Keratinocyte (primary cell): ENCODE results near the gene PNMA6E. TPM values are rescaled to one million over a fixed set of nuclear protein-coding genes. Genes with fewer than 3 reads are reported as not detected.

Source experiments
- DNase-seq: peaks from one replicate; pipeline ENCODE4 v3.0.0-alpha.2; 2011; ENCODE audit warnings: low read depth, missing footprints, low spot score
- FAIRE-seq: peaks from 2 replicates; lab custom pipeline; 2011; peaks lifted over from hg19 to GRCh38; lab: Jason Lieb, UNC
- H2AFZ ChIP-seq: 2 replicates; pipeline ENCODE4 v1.6.0; 2012; ENCODE audit warnings: low read length, control low read depth, inconsistent platforms; ENCODE audit not compliant: control insufficient read depth
- H3K27ac ChIP-seq: 2 replicates; pipeline ENCODE4 v1.5.1; 2011; ENCODE audit warnings: low read length; ENCODE audit not compliant: control insufficient read depth, insufficient read depth
- H3K27me3 ChIP-seq: 3 replicates; pipeline ENCODE4 v1.6.0; 2011; ENCODE audit warnings: low read length; ENCODE audit not compliant: control insufficient read depth, insufficient read depth; ENCODE audit errors: extremely low read depth
- H3K36me3 ChIP-seq, 2 experiments: 2 replicates in 1 of 2; 3 replicates in 1 of 2; pipeline ENCODE4 v1.5.1; 2011; ENCODE audit warnings: low read length in 2 of 2, mild to moderate bottlenecking in 1 of 2; ENCODE audit not compliant: control insufficient read depth in 2 of 2, insufficient read depth in 2 of 2; ENCODE audit errors: extremely low read depth in 1 of 2
- H3K4me1 ChIP-seq: 3 replicates; pipeline ENCODE4 v1.5.1; 2011; ENCODE audit warnings: low read length; ENCODE audit not compliant: control insufficient read depth, insufficient read depth; ENCODE audit errors: extremely low read depth
- H3K4me2 ChIP-seq: 3 replicates; pipeline ENCODE4 v1.6.0; 2011; ENCODE audit warnings: low read depth, low read length; ENCODE audit not compliant: control insufficient read depth, insufficient read depth; ENCODE audit errors: extremely low read depth
- H3K4me3 ChIP-seq, 3 experiments: fragments of 200-600 bp in 1 of 3; sonication (generic) in 1 of 3; 2 replicates in 2 of 3; 3 replicates in 1 of 3; pipeline ENCODE4 v1.5.1; 2011 to 2016; ENCODE audit warnings: low read length in 3 of 3, mild to moderate bottlenecking in 3 of 3, control low read depth in 2 of 3, inconsistent platforms in 1 of 3, low read depth in 1 of 3, mixed read lengths in 1 of 3, mixed run types in 1 of 3, moderate library complexity in 1 of 3; ENCODE audit not compliant: control insufficient read depth in 2 of 3, insufficient read depth in 2 of 3; ENCODE audit errors: extremely low read depth in 1 of 3
- H3K79me2 ChIP-seq: 2 replicates; pipeline ENCODE4 v1.6.0; 2012; ENCODE audit warnings: low read length; ENCODE audit not compliant: control insufficient read depth, insufficient read depth
- H3K9ac ChIP-seq: 3 replicates; pipeline ENCODE4 v1.6.0; 2011; ENCODE audit warnings: low read length; ENCODE audit not compliant: control insufficient read depth, insufficient read depth; ENCODE audit errors: extremely low read depth
- H3K9me1 ChIP-seq: 3 replicates; pipeline ENCODE4 v1.6.0; 2011; ENCODE audit warnings: low read length; ENCODE audit not compliant: control insufficient read depth, insufficient read depth; ENCODE audit errors: extremely low read depth
- H3K9me3 ChIP-seq: 2 replicates; pipeline ENCODE4 v1.5.1; 2012; ENCODE audit warnings: low read depth, low read length; ENCODE audit not compliant: control insufficient read depth
- H4K20me1 ChIP-seq: 3 replicates; pipeline ENCODE4 v1.6.0; 2011; ENCODE audit warnings: low read length; ENCODE audit not compliant: control insufficient read depth, insufficient read depth; ENCODE audit errors: extremely low read depth
- EZH2 ChIP-seq: IDR thresholded peaks from one replicate; pipeline ENCODE4 v1.6.1; 2012; ENCODE audit warnings: inconsistent platforms, mild to moderate bottlenecking, low read length, moderate library complexity
- dilution Hi-C: fragments of 300-500 bp; cut with MboI; formaldehyde crosslinking; loops from one replicate; pipeline ENCODE4 v1.7.0; 2020; ENCODE audit warnings: low sequenced_read_pairs; ENCODE audit not compliant: extremely low pct_ligation_motif_present
- polyA plus RNA-seq, 5 experiments: library from polyadenylated mRNA; depleted of rRNA in 3 of 5; stranded (reverse) in 3 of 5; stranded (forward) in 1 of 5; unstranded in 1 of 5; fragments of >200 nt; gene quantifications; 1 replicate in 1 of 5; 2 replicates in 3 of 5; 3 replicates in 1 of 5; pipeline versions ENCODE4 v1.2.1 to v1.2.3, GENCODE V29; 2011 to 2012; ENCODE audit warnings: missing spikeins in 2 of 5, low read depth in 1 of 5, low replicate concordance in 1 of 5
- TF ChIP-seq, protein P1 (sequence below), 3 experiments: IDR thresholded peaks in 1 of 3; conservative IDR thresholded peaks in 1 of 3; optimal IDR thresholded peaks in 1 of 3; 2 replicates in 2 of 3; 3 replicates in 1 of 3; pipeline versions ENCODE3 to v1.5.1; 2011; ENCODE audit warnings: low read length in 3 of 3, mild to moderate bottlenecking in 3 of 3, moderate library complexity in 2 of 3, control low read depth in 1 of 3, inconsistent platforms in 1 of 3; ENCODE audit not compliant: insufficient read depth in 2 of 3; ENCODE audit errors: extremely low read depth in 1 of 3

The PNMA6E gene
- polyA plus RNA-seq, 1 donor (not counting 4 experiments of a cell fraction or from before 2014, with no cell fraction given), result not detected

GRCh38 chrX:153388722-153389459 lies 12.3 kb downstream of the PNMA6E start:
- Histone ChIP-seq H2AFZ (no peak overlapping the region), H3K4me2 (no peak overlapping the region), H3K9me3 (peaks cover 13% of the 10 kb centered on the region), H3K4me3 (no peak overlapping the region), H3K4me1 (no peaks in the 10 kb centered on the region), H3K27me3 (no peaks in the 10 kb centered on the region), H3K9me1 (no peaks in the 10 kb centered on the region), H3K9ac (no peak overlapping the region), H3K27ac (no peak overlapping the region), H4K20me1 (no peaks in the 10 kb centered on the region), H3K36me3 (no peaks in the 10 kb centered on the region), H3K79me2 (no peaks in the 10 kb centered on the region)
- dilution Hi-C loops, result no loop called here
- no peak for TF ChIP-seq EZH2
- TF ChIP-seq, protein P1, sequence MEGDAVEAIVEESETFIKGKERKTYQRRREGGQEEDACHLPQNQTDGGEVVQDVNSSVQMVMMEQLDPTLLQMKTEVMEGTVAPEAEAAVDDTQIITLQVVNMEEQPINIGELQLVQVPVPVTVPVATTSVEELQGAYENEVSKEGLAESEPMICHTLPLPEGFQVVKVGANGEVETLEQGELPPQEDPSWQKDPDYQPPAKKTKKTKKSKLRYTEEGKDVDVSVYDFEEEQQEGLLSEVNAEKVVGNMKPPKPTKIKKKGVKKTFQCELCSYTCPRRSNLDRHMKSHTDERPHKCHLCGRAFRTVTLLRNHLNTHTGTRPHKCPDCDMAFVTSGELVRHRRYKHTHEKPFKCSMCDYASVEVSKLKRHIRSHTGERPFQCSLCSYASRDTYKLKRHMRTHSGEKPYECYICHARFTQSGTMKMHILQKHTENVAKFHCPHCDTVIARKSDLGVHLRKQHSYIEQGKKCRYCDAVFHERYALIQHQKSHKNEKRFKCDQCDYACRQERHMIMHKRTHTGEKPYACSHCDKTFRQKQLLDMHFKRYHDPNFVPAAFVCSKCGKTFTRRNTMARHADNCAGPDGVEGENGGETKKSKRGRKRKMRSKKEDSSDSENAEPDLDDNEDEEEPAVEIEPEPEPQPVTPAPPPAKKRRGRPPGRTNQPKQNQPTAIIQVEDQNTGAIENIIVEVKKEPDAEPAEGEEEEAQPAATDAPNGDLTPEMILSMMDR (optimal IDR thresholded peaks at IDR 0.05 in 1 of 3, IDR thresholded peaks at IDR 0.05 in 1 of 3, conservative IDR thresholded peaks at IDR 0.05 in 1 of 3; ENCODE audit: extremely low read depth in 1 of 3, insufficient read depth in 2 of 3, low read length in 3 of 3), result no peak
- FAIRE-seq, result no peak
- DNase-seq, result no peak

DNA sequence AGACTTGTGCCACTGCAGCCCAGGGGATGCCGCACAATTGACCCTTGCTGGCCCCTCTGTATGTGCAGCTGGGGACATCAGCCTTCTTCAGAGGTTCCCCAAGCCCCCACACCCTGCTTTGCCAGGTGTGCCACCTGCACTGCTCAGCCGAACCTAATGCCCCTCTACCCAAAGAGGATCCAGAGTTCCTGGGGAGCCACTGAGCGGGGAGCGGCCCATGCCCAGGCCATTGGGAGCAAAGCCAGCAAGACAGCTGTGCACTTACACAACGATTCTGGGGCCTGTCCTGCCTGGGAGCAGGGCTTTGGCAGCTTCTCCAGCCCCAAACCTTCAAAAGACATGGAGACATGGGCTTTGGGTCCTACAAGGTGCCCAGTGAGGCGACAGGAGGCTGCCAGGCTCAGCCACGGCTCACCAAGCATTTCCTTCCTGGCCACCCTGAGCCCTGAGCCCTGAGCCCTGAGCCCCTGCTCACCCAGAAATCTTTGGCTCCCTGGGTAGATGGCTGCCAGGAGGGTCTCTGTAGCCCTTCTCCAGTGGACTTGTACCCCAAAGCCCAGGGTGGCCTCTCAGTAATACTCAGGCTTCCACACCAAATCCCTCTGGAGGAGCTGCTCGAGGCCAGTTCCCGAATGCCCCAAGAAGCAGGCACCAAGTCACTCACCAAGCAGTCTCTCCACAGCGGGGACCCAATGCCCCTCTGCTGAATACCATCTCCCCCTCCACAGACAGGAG lies 13.0 kb downstream of the PNMA6E start:
- Histone ChIP-seq H3K9me1 (no peaks in the 10 kb centered on the region), H3K4me2 (no peak overlapping the region), H3K4me1 (no peaks in the 10 kb centered on the region), H3K4me3 (no peak overlapping the region), H3K9ac (no peak overlapping the region), H4K20me1 (no peaks in the 10 kb centered on the region), H3K79me2 (no peaks in the 10 kb centered on the region), H3K9me3 (peaks cover 20% of the 10 kb centered on the region), H3K27me3 (no peaks in the 10 kb centered on the region), H2AFZ (no peak overlapping the region), H3K27ac (no peak overlapping the region), H3K36me3 (no peaks in the 10 kb centered on the region)
- DNase-seq (no peak), FAIRE-seq (no peak)
- no peak for TF ChIP-seq EZH2
- TF ChIP-seq, protein P1 (optimal IDR thresholded peaks at IDR 0.05 in 1 of 3, IDR thresholded peaks at IDR 0.05 in 1 of 3, conservative IDR thresholded peaks at IDR 0.05 in 1 of 3; ENCODE audit: extremely low read depth in 1 of 3, insufficient read depth in 2 of 3, low read length in 3 of 3), result no peak
- dilution Hi-C loops, result no loop called here
